ENCODE measurements around the gene PRDM11. TPM values are rescaled to one million over a fixed set of nuclear protein-coding genes. Genes with fewer than 3 reads are reported as not detected.

Gene PRDM11
- total and polyA plus RNA-seq, 2 of the 8 experiments (the other 6 are each of a cell fraction or from before 2014, with no cell fraction given), result 3.6 to 11.7 TPM

GRCh38 chr11:45227836-45228235 lies 81.4 kb downstream of the PRDM11 start:
- DNase-seq (ENCODE audit: low read depth in 1 of 2, low spot score in 2 of 2), result no peak
- no peak overlapping the region for H3K9ac ChIP-seq (replicated peaks in 1 of 4; ENCODE audit: extremely low read depth in 1 of 4, low read depth in 3 of 4, low read length in 3 of 4)
- no peak overlapping the region for H3K14ac ChIP-seq (ENCODE audit: insufficient read length)
- H4K20me1 ChIP-seq (replicated peaks in 1 of 2; ENCODE audit: control insufficient read depth in 1 of 2, insufficient read depth in 2 of 2, low read length in 2 of 2), result peaks cover 0 to 2% of the 10 kb centered on the region in 2 experiments
- peaks cover 0 to 10% (median 4%) of the 10 kb centered on the region in 4 experiments; a peak in 3 of 8 replicates for H3K36me3 ChIP-seq (ENCODE audit: control insufficient read depth in 2 of 4, insufficient read depth in 4 of 4, low read length in 3 of 4)
- H3K27me3 ChIP-seq (replicated peaks in 1 of 4; ENCODE audit: control insufficient read depth in 3 of 4, extremely low read depth in 1 of 4, insufficient read depth in 3 of 4, low read length in 3 of 4), result no peaks in the 10 kb centered on the region
- FAIRE-seq, result no peak
- no peak overlapping the region for H3K18ac ChIP-seq (ENCODE audit: extremely low read depth, low read length)
- H3K79me1 ChIP-seq (ENCODE audit: low read depth, low read length), result no peaks in the 10 kb centered on the region
- no peaks in the 10 kb centered on the region for H3K79me2 ChIP-seq (ENCODE audit: control insufficient read depth in 1 of 2, insufficient read depth in 2 of 2, low read length in 2 of 2)
- no peak overlapping the region for H3K27ac ChIP-seq (ENCODE audit: low read depth, low read length)
- no peak overlapping the region for H4K91ac ChIP-seq (replicated peaks; ENCODE audit: insufficient read length, low read length)
- H2AK5ac ChIP-seq (ENCODE audit: low read depth, low read length), result no peak overlapping the region
- POLR2A ChIA-PET (ENCODE audit: partially characterized antibody), result interaction anchor here (0.6 kb wide), 1 partner anchor 635 kb away, joined by 3 read pairs; no protein-coding TSS in a partner anchor
- no peak overlapping the region for H3K4me2 ChIP-seq (ENCODE audit: insufficient read depth in 1 of 2, low read depth in 2 of 2, low read length in 2 of 2)
- H2BK20ac ChIP-seq (ENCODE audit: low read length), result no peak overlapping the region
- H2BK15ac ChIP-seq (ENCODE audit: low read length), result no peak overlapping the region
- 95% methylated on average over 19 of the region's 19 CpGs; no CpG with 5 or more reads in 1 of the 2 experiments for WGBS, 2 experiments (ENCODE audit: extremely low coverage in 1 of 2, insufficient coverage in 1 of 2, insufficient read length in 1 of 2, insufficient replicate concordance in 2 of 2, low coverage in 1 of 2, low lambda C conversion rate in 2 of 2, missing lambda C conversion rate in 1 of 2)
- H3K23me2 ChIP-seq (ENCODE audit: low read depth, low read length), result no peaks in the 10 kb centered on the region
- no peak overlapping the region for H3K23ac ChIP-seq (ENCODE audit: insufficient read length)
- H3K56ac ChIP-seq (replicated peaks; ENCODE audit: insufficient read length, low read depth, low read length), result no peak overlapping the region
- TF ChIP-seq SAP30 (IDR thresholded peaks at IDR 0.05; ENCODE audit: insufficient read depth, insufficient replicate concordance, low read length) (no peak), USF2 (IDR thresholded peaks at IDR 0.05; ENCODE audit: low read length) (no peak), CHD2 (IDR thresholded peaks at IDR 0.05; ENCODE audit: low read length) (no peak), RBBP5 (IDR thresholded peaks at IDR 0.05; ENCODE audit: borderline replicate concordance, low read depth, low read length) (no peak)
- no peak overlapping the region for H2BK5ac ChIP-seq (ENCODE audit: low read depth, low read length)
- no peaks in the 10 kb centered on the region for H3K4me1 ChIP-seq (replicated peaks in 1 of 4; ENCODE audit: control insufficient read depth in 3 of 4, insufficient read depth in 4 of 4, low read length in 3 of 4)
- CTCF ChIA-PET (ENCODE audit: partially characterized antibody), result interaction anchor here (0.6 to 10.0 kb wide), 13 partner anchors 7 to 118 kb away, joined by 3 to 61 read pairs (median 6); no protein-coding TSS in a partner anchor
- no peak overlapping the region for H4K8ac ChIP-seq (ENCODE audit: extremely low read depth, insufficient read depth, low read length)
- no peak overlapping the region for H4K5ac ChIP-seq (ENCODE audit: insufficient read length, low read depth, low read length)
- no peak overlapping the region for H3K4me3 ChIP-seq (ENCODE audit: extremely low read depth in 1 of 4, insufficient read depth in 2 of 4, low read depth in 3 of 4, low read length in 4 of 4)
- no peak overlapping the region for H3K4ac ChIP-seq (replicated peaks; ENCODE audit: insufficient read length, low read depth, low read length)
- H3K9me3 ChIP-seq (ENCODE audit: insufficient read depth in 2 of 2, low read depth in 1 of 2, low read length in 1 of 2), result no peaks in the 10 kb centered on the region
- H2AFZ ChIP-seq (ENCODE audit: low read length), result no peak overlapping the region
- no peak overlapping the region for H2BK120ac ChIP-seq (replicated peaks; ENCODE audit: low read depth, low read length)
- H2BK12ac ChIP-seq (ENCODE audit: low read depth, low read length), result no peak overlapping the region

Measured in H1 (cell line).